Mononuclear cell (primary cell): ENCODE measurements around the gene RUNX1. TPM values are rescaled to one million over a fixed set of nuclear protein-coding genes. Genes with fewer than 3 reads are reported as not detected.

Experiments used
- H3K27me3 ChIP-seq: 2 replicates; pipeline ENCODE4 v1.6.0; 2011; ENCODE audit warnings: low read length, control low read depth; ENCODE audit not compliant: insufficient read depth
- H3K4me1 ChIP-seq: 2 replicates; pipeline ENCODE4 v1.5.1; 2011; ENCODE audit warnings: mild to moderate bottlenecking, low read length, control low read depth; ENCODE audit not compliant: insufficient read depth
- H3K4me3 ChIP-seq: 2 replicates; pipeline ENCODE4 v1.5.1; 2011; ENCODE audit warnings: mild to moderate bottlenecking, low read length, moderate library complexity
- H3K9me3 ChIP-seq: 2 replicates; pipeline ENCODE4 v1.5.1; 2011; ENCODE audit warnings: low read depth, mild to moderate bottlenecking, control low read depth, low read length
- total RNA-seq: library from RNA; depleted of rRNA; stranded (reverse); fragments of >200 nt; gene quantifications from one replicate; pipeline ENCODE4 v1.2.3, GENCODE V29; 2012

Gene RUNX1
- total RNA-seq, 1 donor = 51.2 TPM

DNA sequence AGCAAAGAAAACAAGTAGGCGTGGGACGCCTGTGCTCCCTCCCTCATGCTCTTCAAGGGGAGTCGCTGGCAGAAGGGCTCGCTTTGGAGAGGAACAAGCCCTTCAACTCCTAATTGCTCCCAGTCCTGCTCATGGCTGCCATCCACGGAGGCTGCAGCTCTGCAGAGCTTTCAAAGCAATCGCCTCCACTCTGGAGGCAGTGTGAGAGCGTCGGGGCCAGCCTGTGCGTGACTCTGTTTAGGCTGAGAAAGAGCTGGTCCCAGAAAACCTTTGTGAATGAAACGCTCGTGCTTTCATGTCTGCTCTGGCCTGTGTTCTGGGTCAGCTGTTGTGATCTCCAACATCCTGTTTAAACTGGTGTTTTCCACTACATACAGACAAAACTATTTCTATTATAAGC, 23.9 kb upstream of the RUNX1 start:
- no peaks in the 10 kb centered on the region for H3K27me3 ChIP-seq
- no peaks in the 10 kb centered on the region for H3K9me3 ChIP-seq
- no peaks in the 10 kb centered on the region for H3K4me1 ChIP-seq
- no peak overlapping the region for H3K4me3 ChIP-seq

- Histone ChIP-seq H3K9me3 (no peaks in the 10 kb centered on the region), H3K27me3 (no peaks in the 10 kb centered on the region), H3K4me3 (no peak overlapping the region), H3K4me1 (no peaks in the 10 kb centered on the region)
These were observed 23.5 kb upstream of the RUNX1 start for GRCh38 chr21:35072557-35072956.

DNA sequence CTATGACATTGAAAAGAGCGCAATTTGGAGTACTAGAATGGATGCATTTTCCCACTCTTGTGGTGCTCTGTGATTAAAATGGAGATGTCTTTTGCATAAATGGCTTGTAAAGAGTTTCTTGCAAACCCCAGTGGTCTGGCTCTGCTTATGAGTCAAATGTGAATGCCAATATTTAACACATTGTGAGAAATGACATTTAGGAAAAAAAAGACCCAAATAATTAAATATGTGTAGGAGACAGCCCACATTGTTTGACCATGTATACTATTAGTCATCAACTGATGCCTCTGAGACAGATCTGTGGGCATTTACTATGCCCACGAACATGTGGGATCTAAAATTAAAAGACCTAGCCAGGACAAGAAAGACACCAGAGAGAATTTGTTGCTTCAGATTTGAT, 22.2 kb upstream of the RUNX1 start:
- H3K4me1 ChIP-seq = no peaks in the 10 kb centered on the region
- no peaks in the 10 kb centered on the region for H3K27me3 ChIP-seq
- no peak overlapping the region for H3K4me3 ChIP-seq
- no peaks in the 10 kb centered on the region for H3K9me3 ChIP-seq

DNA sequence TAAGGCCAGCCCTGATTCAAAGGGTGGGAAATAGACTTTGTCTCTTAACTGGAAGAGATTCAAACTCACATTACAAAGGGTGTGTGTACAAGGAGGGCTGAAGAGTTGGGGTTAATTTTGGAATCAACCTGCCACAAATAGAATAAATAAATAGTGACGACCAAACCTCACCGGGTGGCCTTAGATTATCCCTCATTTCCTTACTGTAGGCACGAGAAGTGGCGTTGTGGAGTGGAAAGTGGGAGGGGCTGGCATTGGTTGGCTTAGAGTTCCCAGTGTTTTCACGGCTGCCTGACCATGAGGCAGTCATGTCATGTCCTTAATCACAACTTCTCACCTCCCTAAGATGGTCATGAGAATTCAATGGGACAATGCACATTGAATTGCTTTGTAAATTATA, 21.3 kb upstream of the RUNX1 start:
- H3K9me3 ChIP-seq = no peaks in the 10 kb centered on the region
- H3K4me3 ChIP-seq = no peak overlapping the region
- no peaks in the 10 kb centered on the region for H3K27me3 ChIP-seq
- no peaks in the 10 kb centered on the region for H3K4me1 ChIP-seq

DNA sequence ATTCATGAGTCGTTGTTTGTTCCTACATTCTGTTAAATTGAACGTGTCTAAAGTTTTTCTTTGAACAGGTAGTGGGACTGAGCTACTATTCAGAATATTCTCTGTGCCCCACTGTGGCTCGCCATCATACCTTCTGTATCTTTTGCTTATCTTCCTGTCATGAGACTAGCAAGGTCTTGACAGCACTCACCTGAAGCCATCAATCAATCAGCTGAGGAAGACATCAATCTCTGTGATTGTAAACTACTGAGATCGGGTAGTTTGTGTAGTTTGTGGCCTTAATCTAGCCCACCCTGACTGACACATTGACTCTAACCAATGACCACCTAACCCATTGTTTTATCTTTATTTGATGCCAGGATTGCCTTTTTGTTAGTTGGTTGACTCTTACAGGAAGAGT, 17.7 kb upstream of the RUNX1 start:
- H3K9me3 ChIP-seq = no peaks in the 10 kb centered on the region
- H3K4me3 ChIP-seq = no peak overlapping the region
- H3K27me3 ChIP-seq = no peaks in the 10 kb centered on the region
- H3K4me1 ChIP-seq = no peaks in the 10 kb centered on the region

DNA sequence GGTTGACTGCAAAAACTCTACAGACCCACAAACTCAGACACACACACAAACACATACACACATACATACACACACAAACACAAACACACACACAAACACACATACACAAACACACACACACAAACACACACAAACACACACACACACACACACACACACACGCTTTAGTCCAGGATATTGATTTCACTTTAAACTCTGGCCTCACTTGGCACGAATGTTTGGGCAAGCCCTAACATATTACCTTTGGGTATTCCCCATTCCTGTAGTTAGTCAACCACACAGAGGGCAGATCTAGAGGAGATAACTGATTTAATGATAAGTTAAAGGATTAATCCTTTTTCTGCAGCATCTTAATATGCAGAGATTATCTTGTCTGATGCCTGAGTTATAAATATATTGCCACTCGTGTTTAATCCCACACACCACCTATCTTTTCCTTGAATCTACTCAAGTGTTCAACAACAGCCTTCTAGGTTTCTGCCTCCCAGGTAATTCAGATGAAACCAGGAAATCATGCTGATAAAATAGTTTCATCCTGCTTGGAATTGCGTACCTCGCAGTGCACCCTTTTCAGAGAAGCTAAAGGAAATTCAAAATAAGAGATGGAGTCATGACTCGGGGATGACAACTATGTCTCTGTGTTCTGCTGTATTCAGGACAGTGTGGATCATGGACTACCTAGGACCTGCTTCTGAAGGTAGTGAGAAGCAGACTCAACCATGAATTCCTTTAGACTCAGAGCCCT, 14.5 kb upstream of the RUNX1 start:
- no peaks in the 10 kb centered on the region for H3K4me1 ChIP-seq
- no peaks in the 10 kb centered on the region for H3K9me3 ChIP-seq
- H3K4me3 ChIP-seq = no peak overlapping the region
- H3K27me3 ChIP-seq = no peaks in the 10 kb centered on the region

GRCh38 chr21:35062016-35062415, 12.9 kb upstream of the RUNX1 start:
- Histone ChIP-seq H3K9me3 (no peaks in the 10 kb centered on the region), H3K4me3 (no peak overlapping the region), H3K27me3 (no peaks in the 10 kb centered on the region), H3K4me1 (no peaks in the 10 kb centered on the region)

DNA sequence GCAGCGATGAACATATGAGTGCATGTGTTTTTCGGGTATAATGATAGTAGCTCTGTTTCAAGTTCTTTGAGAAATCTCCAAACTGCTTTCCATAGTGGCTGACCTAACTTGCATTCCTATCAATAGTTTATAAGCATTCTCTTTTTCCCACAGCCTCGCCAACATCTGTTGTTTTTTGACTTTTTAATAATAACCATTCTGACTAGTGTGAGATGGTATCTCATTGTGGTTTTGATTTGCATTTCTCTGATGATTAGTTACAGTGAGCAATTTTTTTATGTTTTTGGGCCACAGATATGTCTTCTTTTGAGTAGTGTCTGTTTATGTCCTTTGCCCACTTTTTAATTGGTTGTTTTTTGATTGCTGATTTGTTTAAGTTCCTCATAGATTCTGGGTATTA, 10.6 kb upstream of the RUNX1 start:
- no peaks in the 10 kb centered on the region for H3K27me3 ChIP-seq
- no peaks in the 10 kb centered on the region for H3K9me3 ChIP-seq
- no peaks in the 10 kb centered on the region for H3K4me1 ChIP-seq
- no peak overlapping the region for H3K4me3 ChIP-seq

DNA sequence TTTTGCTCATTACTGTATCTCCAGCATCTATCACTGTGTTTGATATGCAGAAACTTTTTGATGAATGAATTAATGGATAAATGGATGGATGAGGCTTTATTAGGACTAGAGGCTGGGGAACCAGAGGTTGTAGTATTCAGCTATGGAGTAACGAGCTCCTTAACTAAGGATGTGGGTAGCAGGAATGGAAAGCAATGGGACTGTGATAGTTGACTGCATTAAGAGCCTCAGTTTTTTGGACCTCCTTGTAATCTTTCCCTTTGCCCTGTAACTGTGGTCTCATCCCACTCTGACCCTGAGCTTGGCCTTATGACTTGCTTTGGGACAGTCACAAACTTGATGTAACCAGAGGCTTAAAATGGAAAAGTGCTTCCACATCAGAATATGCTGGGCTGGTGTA, 9.0 kb upstream of the RUNX1 start:
- Histone ChIP-seq H3K9me3 (no peaks in the 10 kb centered on the region), H3K4me1 (no peaks in the 10 kb centered on the region), H3K27me3 (no peaks in the 10 kb centered on the region), H3K4me3 (no peak overlapping the region)

DNA sequence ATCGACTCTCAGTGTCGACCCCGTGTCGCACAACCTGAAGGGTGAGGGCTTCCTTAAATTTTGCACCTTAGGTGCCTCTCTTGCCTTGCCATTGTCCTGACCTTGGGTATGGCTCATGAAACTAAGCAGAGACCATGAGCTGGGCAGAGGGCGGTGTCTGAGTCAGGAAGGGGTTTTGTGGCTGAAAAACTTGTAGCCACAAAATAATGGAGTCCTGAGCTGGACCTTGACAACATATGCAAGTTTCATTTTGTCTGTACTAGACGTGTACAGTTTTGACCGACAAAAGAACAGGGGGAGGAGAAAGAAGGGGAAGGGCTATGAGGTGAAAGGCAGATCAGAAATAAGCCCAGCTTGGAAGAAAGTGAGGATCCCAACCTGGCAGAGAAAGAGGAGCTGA, 8.3 kb upstream of the RUNX1 start:
- Histone ChIP-seq H3K4me1 (peaks cover 2% of the 10 kb centered on the region), H3K9me3 (no peaks in the 10 kb centered on the region), H3K4me3 (no peak overlapping the region), H3K27me3 (no peaks in the 10 kb centered on the region)

- Histone ChIP-seq H3K4me3 (no peak overlapping the region), H3K27me3 (no peaks in the 10 kb centered on the region), H3K4me1 (peaks cover 35% of the 10 kb centered on the region), H3K9me3 (no peaks in the 10 kb centered on the region)
These were observed 4.4 kb upstream of the RUNX1 start for GRCh38 chr21:35053356-35054096.

DNA sequence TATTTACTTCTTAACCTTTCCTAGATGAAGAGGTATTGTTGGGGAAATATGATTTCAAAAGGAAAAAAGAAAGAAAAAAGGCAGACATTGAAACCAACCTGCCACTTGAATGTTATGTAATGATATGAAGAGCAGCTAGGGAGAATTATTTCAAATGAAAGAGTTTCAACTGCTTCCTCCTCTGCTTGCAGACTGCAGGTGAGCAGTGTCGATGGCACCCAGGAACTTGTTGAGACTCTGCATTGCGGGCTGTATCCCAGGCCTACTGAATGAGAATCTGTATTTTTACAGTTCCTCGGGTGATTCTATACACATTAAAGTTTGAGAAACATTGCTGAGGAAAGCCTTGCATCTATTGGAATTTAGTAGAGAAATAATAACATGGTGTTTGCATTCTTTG, 3.7 kb upstream of the RUNX1 start:
- peaks cover 35% of the 10 kb centered on the region for H3K4me1 ChIP-seq
- H3K4me3 ChIP-seq = no peak overlapping the region
- H3K9me3 ChIP-seq = no peaks in the 10 kb centered on the region
- no peaks in the 10 kb centered on the region for H3K27me3 ChIP-seq

DNA sequence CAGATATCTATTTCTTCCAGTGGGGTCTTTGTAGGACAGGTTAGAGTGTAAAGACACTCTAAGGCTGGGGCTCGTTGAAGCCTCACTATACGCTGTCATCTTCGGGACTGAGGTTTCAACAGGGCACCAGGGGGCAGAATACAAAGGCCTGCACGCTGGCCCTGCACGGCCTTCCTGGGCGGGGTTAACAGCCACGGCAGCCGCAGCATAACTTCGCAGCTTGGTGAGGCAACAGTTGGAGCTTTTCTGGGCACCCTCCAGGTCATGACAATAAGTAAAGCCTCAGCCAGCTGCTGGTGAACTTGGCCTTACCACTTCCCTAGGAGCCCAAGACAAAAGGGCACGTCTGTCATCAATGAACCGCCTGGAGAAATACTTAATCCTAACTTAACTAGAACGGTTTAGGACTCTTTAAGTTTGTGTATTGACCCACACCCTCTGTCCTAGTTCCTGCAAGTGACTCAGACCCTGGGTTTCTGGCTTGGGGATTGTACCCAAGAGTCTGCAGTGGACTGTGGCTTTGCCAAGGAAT, 2.3 kb upstream of the RUNX1 start:
- Histone ChIP-seq H3K4me3 (no peak overlapping the region), H3K9me3 (no peaks in the 10 kb centered on the region), H3K27me3 (no peaks in the 10 kb centered on the region), H3K4me1 (peaks cover 43% of the 10 kb centered on the region)

DNA sequence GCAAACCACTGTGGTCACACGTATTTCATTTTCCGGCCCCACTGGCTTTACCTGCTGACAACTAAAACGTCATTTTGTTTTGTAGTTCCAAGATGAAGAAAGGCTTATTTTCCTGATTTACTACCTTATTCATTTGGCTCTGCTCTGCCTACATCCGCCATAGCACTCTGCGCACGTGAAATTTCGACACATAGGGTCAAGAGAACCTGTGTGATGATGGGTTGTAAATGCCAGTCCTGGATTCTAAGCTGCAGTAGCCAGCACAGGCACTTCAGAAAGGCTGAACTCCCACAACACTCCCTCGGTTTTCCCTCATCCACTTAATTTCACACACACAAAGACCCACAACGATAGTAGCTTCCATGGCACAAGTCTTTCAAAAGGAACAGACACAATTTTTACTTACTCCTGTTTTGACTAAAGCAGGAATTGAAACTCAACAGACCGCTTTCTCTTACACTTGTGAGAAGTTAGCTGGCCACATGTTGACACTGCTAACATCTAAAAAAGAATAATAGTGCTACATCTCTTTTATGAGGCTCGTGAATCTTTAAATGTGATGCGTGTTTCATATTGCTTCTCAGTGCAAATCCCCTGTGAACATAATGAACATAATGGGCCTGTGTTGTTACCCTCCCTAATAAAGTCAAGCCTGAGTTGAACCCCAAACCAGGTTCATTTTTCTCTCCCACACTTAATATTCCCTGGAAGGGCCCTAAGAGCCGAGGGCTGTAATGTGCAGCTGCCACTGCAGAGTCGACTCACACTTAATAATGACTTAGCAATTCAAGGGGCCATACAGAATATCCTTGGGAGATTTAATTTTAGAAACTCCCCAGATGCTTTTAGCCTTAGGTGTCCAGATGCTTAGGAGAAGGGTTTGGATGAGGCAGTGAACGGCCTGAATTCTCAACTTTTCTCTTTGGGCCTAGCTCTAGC, 1.5 kb upstream of the RUNX1 start:
- Histone ChIP-seq H3K4me3 (no peak overlapping the region), H3K9me3 (no peaks in the 10 kb centered on the region), H3K27me3 (no peaks in the 10 kb centered on the region), H3K4me1 (peaks cover 50% of the 10 kb centered on the region)

DNA sequence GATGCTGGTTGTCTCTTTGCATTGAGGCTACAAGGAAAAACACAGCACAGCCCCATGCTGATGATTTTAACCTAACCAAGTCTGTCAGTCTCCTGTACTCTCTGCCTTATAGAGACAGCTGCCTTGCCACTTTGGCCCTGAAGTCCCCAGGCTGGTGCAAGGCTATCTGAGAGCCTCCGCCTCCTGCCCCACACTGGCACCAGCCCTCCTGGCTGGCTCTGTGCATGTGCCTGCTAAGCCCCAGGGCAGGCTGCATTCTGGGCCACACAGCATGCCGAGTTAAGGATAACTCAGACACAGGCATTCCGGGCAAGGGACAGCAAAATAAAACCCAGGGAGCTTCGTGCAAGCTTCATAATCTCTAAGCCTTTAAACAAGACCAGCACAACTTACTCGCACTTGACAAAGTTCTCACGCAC, 910 bp downstream of the RUNX1 start:
- H3K9me3 ChIP-seq = no peaks in the 10 kb centered on the region
- peak overlapping the region; percentile 60 for H3K4me3 ChIP-seq
- H3K27me3 ChIP-seq = no peaks in the 10 kb centered on the region
- H3K4me1 ChIP-seq = peaks cover 75% of the 10 kb centered on the region
